HG02642 (cell line): ENCODE measurements around the gene TOX2.

Experiments
- ATAC-seq: cut with Tn5 transposase; IDR thresholded peaks from one replicate; pipeline ENCODE4 v1.9.1; 2021; ENCODE audit warnings: mild to moderate bottlenecking; ENCODE audit not compliant: unreplicated experiment, poor library complexity

The TOX2 gene

DNA sequence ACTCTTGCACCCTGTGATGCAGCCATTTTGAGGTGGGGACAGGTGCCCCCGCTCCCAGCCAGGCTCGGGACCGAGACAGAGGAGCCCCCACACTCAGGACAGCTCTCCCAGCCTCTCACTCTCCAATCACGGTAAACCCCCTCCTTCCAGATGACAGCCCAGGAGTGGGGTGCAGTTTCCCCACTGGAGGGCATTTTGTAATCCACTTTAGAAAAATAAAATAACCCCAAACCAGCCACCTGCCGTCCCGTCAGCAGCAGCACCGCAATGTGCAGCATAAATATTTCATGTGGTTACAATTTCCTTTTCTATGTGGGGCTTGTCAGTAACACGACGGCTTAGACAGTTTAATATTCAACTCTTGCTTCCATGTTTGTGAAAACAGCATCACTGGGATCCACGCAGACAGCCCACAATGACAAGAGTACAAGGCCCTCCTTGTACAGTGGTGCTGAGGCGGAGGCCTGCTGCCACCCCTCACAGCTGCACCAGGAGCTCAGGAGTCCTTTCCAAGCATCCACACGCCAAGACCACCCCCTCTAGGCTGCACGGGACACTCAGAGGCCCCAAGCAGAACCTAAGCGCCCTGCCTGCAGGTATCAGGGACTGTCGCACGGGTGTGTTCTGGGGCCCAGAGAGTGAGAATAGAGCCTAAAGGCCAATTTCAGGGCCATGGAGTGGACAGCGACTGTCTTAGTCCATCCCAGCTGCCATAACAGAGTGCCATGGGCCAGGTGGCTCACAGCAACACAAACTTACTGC, 155.7 kb downstream of the TOX2 start:
- no peak for ATAC-seq

GRCh38 chr20:44071057-44071456, 156.4 kb downstream of the TOX2 start:
- ATAC-seq = no peak

GRCh38 chr20:44071526-44072111, 157.0 kb downstream of the TOX2 start:
- ATAC-seq = no peak

GRCh38 chr20:44072384-44072783, 157.7 kb downstream of the TOX2 start:
- ATAC-seq = no peak

DNA sequence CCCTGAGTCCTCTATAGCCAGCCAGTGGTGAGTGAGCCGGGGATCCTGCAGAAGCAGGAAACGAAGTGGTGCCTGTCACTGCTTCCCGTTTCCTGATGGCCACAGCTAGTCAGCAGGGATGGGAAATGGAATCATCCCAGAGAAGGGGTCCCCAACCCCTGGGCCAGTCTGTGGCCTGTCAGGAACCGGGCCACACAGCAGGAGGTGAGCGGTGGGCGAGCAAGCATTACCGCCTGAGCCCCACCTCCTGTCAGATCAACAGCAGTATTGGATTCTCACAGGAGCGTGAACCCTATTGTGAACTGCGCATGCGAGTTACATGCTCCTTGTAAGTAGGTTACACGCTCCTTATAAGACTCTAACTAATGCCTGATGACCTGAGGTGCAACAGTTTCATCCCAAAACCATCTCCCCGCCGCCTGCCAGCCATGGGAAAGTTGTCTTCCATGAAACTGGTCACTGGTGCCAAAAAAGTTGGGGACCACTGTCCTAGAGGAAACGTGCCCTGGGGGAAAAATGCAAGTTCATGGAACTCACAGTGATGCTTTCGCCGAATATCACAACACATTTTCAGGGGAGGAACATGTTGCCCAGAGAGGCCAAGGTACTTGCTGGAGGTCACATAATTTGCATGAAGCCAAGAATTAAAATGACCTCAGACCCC, 158.5 kb downstream of the TOX2 start:
- no peak for ATAC-seq

DNA sequence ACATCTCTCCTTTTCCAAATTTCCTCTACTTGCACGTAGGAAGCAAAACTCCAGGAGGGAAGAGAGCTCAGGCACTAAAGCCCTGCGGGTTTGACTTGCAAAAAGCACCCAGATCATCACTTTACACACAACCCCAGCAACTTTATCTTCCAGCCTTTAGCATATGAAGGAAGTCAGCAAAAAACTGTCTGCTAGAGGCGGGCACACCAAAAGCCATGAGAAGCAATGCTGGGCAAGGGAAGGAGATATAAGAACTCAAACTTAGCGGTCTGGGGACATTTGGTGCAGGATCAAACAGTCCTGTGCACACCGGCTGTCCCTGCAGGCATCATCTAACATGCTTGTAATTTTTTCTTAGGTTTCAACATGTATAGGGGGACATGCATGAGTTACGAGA, 159.0 kb downstream of the TOX2 start:
- ATAC-seq = no peak

- ATAC-seq = no peak
Measured at GRCh38 chr20:44074252-44075151, 159.8 kb downstream of the TOX2 start.

DNA sequence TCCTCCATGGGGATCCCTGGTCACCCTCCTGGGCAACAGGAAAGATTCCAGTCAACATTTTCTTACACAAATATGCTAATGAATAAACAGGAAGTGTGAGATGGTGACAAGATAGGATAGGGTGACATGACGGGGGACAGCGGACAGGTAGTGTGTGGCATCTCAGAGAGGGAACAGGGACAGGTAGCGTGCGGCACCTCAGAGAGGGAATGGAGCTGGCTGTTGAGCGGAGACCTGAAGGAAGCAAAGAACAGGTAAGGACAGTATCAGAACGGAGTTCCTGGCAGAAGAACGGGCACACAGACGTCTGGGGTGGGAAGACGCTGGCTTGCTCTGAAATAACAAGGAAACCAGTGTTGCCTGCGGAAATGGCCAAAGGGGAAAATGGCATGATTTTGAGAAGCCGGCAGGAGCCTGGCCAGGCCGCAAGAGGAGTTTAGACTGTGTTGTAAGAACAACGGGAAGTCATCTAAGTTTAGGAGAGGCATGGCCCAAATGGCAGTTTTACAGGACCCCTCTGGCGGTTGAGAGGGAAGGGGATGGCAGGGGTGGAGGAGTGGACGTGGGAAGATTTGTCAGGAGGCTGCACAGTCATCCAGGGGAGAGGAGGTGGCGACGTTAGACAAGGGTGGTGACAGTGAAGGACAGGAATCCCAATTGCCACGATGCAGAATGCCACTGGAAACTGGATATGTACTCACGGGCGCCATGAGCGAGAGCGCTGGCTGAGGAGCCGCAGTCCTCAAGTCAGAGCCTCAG, 160.7 kb downstream of the TOX2 start:
- ATAC-seq = no peak

DNA sequence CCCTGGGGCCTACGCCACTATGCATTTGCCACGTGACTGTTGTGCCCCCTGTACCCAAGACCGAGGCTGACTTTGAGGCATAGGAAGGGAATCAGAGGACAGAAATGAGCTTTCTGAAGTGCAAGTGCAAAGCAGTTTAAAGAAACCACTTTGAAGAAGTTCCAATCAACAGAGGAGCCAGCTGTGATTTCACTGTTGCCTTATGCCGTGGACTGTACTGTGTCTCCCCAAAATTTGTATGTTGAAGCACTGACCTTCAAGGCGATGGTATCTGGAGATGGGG, 161.2 kb downstream of the TOX2 start:
- ATAC-seq = no peak

GRCh38 chr20:44079291-44079690, 164.6 kb downstream of the TOX2 start:
- ATAC-seq = no peak

DNA sequence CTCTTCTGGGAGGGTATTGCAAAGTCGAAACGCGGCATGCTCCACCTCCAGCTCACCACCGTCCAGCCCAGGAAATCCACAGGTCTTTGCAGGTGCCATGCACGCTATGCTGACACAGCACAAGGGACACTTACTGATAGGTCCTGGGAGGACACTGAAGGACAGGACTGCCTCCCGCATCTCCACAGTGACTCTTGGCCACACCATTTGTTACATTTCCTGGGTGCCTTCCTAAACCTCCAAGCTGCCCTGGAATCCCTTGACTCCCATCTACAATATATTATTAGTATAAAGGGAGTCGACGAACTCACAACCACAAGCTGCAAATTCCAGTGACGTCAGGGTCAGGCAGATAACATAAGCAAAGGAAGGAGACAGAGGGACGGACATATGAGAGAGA, 165.4 kb downstream of the TOX2 start:
- no peak for ATAC-seq

DNA sequence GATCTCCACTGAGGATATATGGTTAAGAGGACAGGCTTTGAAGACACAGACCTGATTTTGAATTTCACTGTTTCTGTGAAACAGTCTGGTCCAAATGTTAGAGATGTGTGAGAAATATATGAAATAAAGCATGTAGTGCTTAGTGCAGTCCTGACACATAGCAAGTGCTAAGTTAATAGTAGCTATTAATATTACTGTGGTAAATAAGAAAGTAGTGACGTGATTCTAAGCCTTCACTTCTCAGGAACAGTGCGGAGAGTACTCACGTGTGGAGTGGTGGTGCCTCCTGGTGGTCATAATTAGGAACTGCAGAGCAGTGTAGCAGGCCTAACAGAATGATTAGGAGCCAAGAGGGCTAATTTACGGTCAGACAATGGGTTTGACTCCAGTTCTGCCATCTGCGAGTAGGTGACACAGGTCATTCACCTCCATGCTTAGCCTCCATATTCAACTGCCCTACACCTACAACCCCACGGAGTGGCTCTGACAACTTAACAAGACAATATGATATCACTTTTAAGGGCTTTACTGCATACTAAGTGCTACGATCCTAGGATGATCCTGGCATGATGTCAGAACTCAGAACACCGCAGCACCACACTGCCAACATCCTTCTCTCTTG, 166.1 kb downstream of the TOX2 start:
- ATAC-seq = peak; percentile 65

- ATAC-seq = no peak
Measured at GRCh38 chr20:44081476-44081875, 166.8 kb downstream of the TOX2 start.

- no peak for ATAC-seq
Measured at GRCh38 chr20:44081888-44082287, 167.2 kb downstream of the TOX2 start.

- ATAC-seq = no peak
Measured at GRCh38 chr20:44083220-44083933, 168.7 kb downstream of the TOX2 start.

GRCh38 chr20:44084439-44084838, 169.8 kb downstream of the TOX2 start:
- no peak for ATAC-seq

- ATAC-seq = no peak
Measured at GRCh38 chr20:44084891-44085290, 170.2 kb downstream of the TOX2 start.

GRCh38 chr20:44085616-44086434, 171.2 kb downstream of the TOX2 start:
- ATAC-seq = no peak
